ENCODE data around the gene MGARP. TPM values are rescaled to one million over a fixed set of nuclear protein-coding genes. Genes with fewer than 3 reads are reported as not detected.

The MGARP gene
- total RNA-seq, 1 donor from 2014 or later = 0.22 TPM

GRCh38 chr4:139286186-139286698 is 6.2 kb upstream of the MGARP start:
- Mint-ChIP-seq H3K4me3 (ENCODE audit: low read depth) (no peak overlapping the region), H3K9me3 (ENCODE audit: low read depth) (peaks cover 4% of the 10 kb centered on the region), H3K27me3 (peaks cover 8% of the 10 kb centered on the region), H3K27ac (no peak overlapping the region), H3K4me1 (ENCODE audit: low read depth) (no peaks in the 10 kb centered on the region), H3K36me3 (ENCODE audit: insufficient read depth) (peaks cover 10% of the 10 kb centered on the region)
- DNase-seq (ENCODE audit: low spot score, unreplicated experiment) = no peak
- TF ChIP-seq CTCF (IDR thresholded peaks at IDR 0.05; ENCODE audit: unreplicated experiment) = no peak

DNA sequence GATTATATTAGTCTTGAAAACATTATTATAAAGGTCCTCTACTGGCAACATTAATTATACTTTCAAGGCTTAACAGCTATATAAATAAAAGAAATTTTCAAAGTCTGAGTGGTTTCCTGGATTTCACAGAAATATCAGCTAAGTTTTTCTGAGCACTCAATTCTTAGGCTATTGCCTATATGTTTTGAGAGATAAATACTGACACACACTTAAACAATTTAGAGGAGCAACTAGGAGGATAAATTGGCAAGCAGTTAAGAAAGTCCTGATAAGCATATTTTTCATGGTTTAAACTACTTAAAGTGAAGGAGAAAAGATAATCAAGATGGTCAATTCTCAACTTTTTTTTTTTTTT is 2.7 kb upstream of the MGARP start:
- Mint-ChIP-seq H3K27me3 (peaks cover 42% of the 10 kb centered on the region), H3K27ac (no peak overlapping the region), H3K36me3 (ENCODE audit: insufficient read depth) (peaks cover 4% of the 10 kb centered on the region), H3K4me1 (ENCODE audit: low read depth) (peaks cover 3% of the 10 kb centered on the region), H3K4me3 (ENCODE audit: low read depth) (no peak overlapping the region), H3K9me3 (ENCODE audit: low read depth) (peaks cover 4% of the 10 kb centered on the region)
- TF ChIP-seq CTCF (IDR thresholded peaks at IDR 0.05; ENCODE audit: unreplicated experiment) = no peak
- DNase-seq (ENCODE audit: low spot score, unreplicated experiment) = no peak

- Mint-ChIP-seq H3K27ac (no peak overlapping the region), H3K4me3 (ENCODE audit: low read depth) (no peak overlapping the region), H3K4me1 (ENCODE audit: low read depth) (peaks cover 3% of the 10 kb centered on the region), H3K36me3 (ENCODE audit: insufficient read depth) (peaks cover 4% of the 10 kb centered on the region), H3K27me3 (peaks cover 45% of the 10 kb centered on the region), H3K9me3 (ENCODE audit: low read depth) (peaks cover 4% of the 10 kb centered on the region)
- no peak for TF ChIP-seq CTCF (IDR thresholded peaks at IDR 0.05; ENCODE audit: unreplicated experiment)
- no peak for DNase-seq (ENCODE audit: low spot score, unreplicated experiment)
Observed at GRCh38 chr4:139282065-139282720, 2.2 kb upstream of the MGARP start.

GRCh38 chr4:139278912-139279759 is 889 bp downstream of the MGARP start:
- Mint-ChIP-seq H3K9me3 (ENCODE audit: low read depth) (no peaks in the 10 kb centered on the region), H3K36me3 (ENCODE audit: insufficient read depth) (no peaks in the 10 kb centered on the region), H3K27ac (no peak overlapping the region), H3K27me3 (peaks cover 55% of the 10 kb centered on the region), H3K4me1 (ENCODE audit: low read depth) (peaks cover 3% of the 10 kb centered on the region), H3K4me3 (ENCODE audit: low read depth) (peak overlapping the region; percentile 62)
- DNase-seq (ENCODE audit: low spot score, unreplicated experiment) = no peak
- TF ChIP-seq CTCF (IDR thresholded peaks at IDR 0.05; ENCODE audit: unreplicated experiment) = no peak

- Mint-ChIP-seq H3K27ac (no peak overlapping the region), H3K27me3 (peaks cover 55% of the 10 kb centered on the region), H3K9me3 (ENCODE audit: low read depth) (no peaks in the 10 kb centered on the region), H3K4me1 (ENCODE audit: low read depth) (peaks cover 3% of the 10 kb centered on the region), H3K36me3 (ENCODE audit: insufficient read depth) (no peaks in the 10 kb centered on the region), H3K4me3 (ENCODE audit: low read depth) (no peak overlapping the region)
- TF ChIP-seq CTCF (IDR thresholded peaks at IDR 0.05; ENCODE audit: unreplicated experiment) = no peak
- no peak for DNase-seq (ENCODE audit: low spot score, unreplicated experiment)
Observed at GRCh38 chr4:139278485-139278884, 1.5 kb downstream of the MGARP start.
